Peyer's patch (tissue), 4 donors: ENCODE data around the gene TSPAN15. TPM values are rescaled to one million over a fixed set of nuclear protein-coding genes. Genes with fewer than 3 reads are reported as not detected.

Experiments
- DNase-seq, 3 donors: peaks; one replicate each; pipeline ENCODE4 v3.0.0-alpha.2; 2017 to 2019
- H3K27ac ChIP-seq, 4 donors: fragments of 200-600 bp; sonication (generic); one replicate each; pipeline ENCODE4 v1.5.1; 2016 to 2019
- H3K27me3 ChIP-seq, 2 donors: fragments of 200-600 bp; sonication (generic); one replicate each; pipeline ENCODE4 v1.5.1; 2019
- H3K36me3 ChIP-seq, 3 donors: fragments of 200-600 bp; sonication (generic); one replicate each; pipeline ENCODE4 v1.5.1; 2016 to 2019
- H3K4me1 ChIP-seq, 4 donors: fragments of 200-600 bp; sonication (generic); one replicate each; pipeline ENCODE4 v1.5.1; 2016 to 2019
- H3K4me3 ChIP-seq, 4 donors: fragments of 200-600 bp; sonication (generic); 1 replicate in 3 of 4; 2 replicates in 1 of 4; pipeline ENCODE4 v1.5.1; 2016 to 2019; ENCODE audit warnings: mild to moderate bottlenecking in 1 of 4
- H3K9me3 ChIP-seq, 4 donors: fragments of 200-600 bp; sonication (generic); one replicate each; pipeline ENCODE4 v1.5.1; 2016 to 2019; ENCODE audit warnings: mild to moderate bottlenecking in 1 of 4
- POLR2A ChIP-seq, 2 donors: fragments of 450-650 bp; IDR thresholded peaks; one replicate each; pipeline ENCODE4 v1.5.1; 2017; ENCODE audit warnings: antibody characterized with exemption in 2 of 2, mild to moderate bottlenecking in 2 of 2, moderate library complexity in 2 of 2
- total RNA-seq, 4 donors: library from RNA; depleted of rRNA; stranded (reverse); fragments of >200 nt; gene quantifications; one replicate each; pipeline ENCODE4 v1.1.0, GENCODE V29; 2016
- TF ChIP-seq, protein P1 (sequence below), 6 experiments: fragments of 450-650 bp in 4 of 6; fragments of 200-600 bp in 2 of 6; sonication (generic) in 1 of 6; IDR thresholded peaks; one replicate each; pipeline ENCODE4 v1.5.1; 2017 to 2019; ENCODE audit warnings: antibody characterized with exemption in 6 of 6, mild to moderate bottlenecking in 3 of 6, moderate library complexity in 1 of 6

Gene TSPAN15
- total RNA-seq, 4 donors from 2014 or later, result 32.2 to 110 (median 94.4) TPM

DNA sequence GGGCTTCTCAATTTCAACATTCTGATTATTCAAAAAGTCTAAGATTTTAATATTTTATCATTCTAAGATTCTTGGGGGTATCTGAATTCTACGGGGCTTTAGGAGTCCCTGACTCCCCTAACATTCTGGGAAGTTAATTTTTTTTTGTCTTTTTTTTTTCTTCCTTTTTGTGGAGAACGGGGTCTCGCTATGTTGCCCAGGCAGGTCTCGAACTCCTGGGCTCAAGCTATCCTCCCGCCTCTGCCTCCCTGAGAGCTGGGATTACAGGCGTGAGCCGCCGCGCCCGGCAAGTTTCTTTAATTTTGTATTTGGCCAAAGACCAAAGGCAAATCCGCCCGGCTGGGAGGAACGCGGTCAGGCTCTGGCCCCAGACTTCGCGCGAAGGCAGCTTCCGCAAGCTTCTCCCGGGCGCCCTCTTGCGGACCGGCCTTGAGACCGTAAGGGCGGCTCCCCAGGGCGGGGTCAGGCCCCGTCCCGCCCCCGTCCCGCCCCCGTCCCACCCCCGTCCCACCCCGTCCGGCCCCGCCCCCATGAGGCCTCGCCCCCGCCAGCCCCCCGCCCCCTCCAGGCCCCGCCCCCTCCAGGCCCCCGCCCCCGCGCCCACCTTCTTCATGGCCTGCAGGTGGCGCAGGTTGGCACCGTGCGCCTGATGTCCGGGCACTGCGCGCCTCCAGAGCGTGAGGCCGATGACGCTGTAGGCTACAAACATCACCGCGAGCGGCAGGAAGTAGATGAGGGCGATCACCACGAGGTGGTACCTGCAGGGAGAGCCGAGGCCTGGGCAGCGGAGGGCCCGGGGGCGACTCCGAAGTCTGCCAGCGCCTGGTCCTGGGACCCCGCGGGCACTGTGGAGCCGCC, 42.7 kb upstream of the TSPAN15 start:
- Histone ChIP-seq H3K27me3 (no peaks in the 10 kb centered on the region), H3K36me3 (no peaks in the 10 kb centered on the region), H3K4me3 (peak overlapping the region; percentile 23 to 39 (median 34)), H3K27ac (peak overlapping the region; percentile 82 to 87 (median 85)), H3K4me1 (peaks cover 0 to 22% (median 2%) of the 10 kb centered on the region in 4 donors), H3K9me3 (no peaks in the 10 kb centered on the region)
- TF ChIP-seq POLR2A (IDR thresholded peaks at IDR 0.05), result peak in 1 of 2 donors; percentile 17
- TF ChIP-seq, protein P1, sequence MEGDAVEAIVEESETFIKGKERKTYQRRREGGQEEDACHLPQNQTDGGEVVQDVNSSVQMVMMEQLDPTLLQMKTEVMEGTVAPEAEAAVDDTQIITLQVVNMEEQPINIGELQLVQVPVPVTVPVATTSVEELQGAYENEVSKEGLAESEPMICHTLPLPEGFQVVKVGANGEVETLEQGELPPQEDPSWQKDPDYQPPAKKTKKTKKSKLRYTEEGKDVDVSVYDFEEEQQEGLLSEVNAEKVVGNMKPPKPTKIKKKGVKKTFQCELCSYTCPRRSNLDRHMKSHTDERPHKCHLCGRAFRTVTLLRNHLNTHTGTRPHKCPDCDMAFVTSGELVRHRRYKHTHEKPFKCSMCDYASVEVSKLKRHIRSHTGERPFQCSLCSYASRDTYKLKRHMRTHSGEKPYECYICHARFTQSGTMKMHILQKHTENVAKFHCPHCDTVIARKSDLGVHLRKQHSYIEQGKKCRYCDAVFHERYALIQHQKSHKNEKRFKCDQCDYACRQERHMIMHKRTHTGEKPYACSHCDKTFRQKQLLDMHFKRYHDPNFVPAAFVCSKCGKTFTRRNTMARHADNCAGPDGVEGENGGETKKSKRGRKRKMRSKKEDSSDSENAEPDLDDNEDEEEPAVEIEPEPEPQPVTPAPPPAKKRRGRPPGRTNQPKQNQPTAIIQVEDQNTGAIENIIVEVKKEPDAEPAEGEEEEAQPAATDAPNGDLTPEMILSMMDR (IDR thresholded peaks at IDR 0.05), result peak; percentile 29 to 89 (median 62)
- DNase-seq, result peak; percentile 92 to 97 (median 95)

DNA sequence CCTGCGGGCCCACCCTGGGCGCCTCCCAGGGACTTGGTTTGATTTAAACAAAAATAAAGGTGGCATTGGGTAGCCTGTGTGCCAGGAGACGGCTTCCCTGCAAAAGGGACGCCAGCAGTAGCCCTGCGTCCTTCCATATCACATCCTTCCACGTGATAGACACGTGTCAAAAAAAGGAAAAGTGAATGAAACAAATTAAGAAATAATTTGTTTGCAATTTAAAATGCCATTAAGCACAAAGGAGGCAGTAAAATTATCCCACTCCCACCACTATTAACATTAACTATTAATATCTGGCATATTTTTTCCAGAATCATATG, 42.1 kb upstream of the TSPAN15 start:
- Histone ChIP-seq H3K27me3 (no peaks in the 10 kb centered on the region), H3K27ac (peak overlapping the region; percentile 82 to 87 (median 85)), H3K9me3 (no peaks in the 10 kb centered on the region), H3K4me1 (peaks cover 0 to 22% (median 2%) of the 10 kb centered on the region in 4 donors), H3K4me3 (peak overlapping the region; percentile 23 to 39 (median 34)), H3K36me3 (no peaks in the 10 kb centered on the region)
- TF ChIP-seq POLR2A (IDR thresholded peaks at IDR 0.05), result no peak
- TF ChIP-seq, protein P1 (IDR thresholded peaks at IDR 0.05), result no peak
- no peak for DNase-seq

DNA sequence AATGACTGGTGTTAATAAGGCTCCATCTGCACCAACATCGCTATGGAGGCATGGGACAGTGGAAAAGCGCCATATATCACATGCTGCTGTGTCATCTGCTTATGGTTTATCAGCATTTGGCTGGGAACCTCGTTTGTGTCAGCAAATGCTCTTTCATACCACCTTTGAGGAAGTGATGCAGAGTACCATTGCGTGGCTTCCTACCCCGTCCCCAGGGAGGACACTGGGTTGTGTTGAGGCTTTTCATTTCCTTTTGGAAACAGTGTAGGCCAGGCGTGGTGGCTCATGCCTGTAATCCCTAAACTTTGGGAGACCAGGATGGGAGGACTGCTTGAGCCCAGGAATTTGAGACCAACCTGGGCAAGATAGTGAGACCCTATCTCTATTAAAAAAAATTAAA, 41.3 kb upstream of the TSPAN15 start:
- Histone ChIP-seq H3K4me3 (no peak overlapping the region), H3K27me3 (no peaks in the 10 kb centered on the region), H3K27ac (peak overlapping the region in 3 of 4 donors; percentile 1 to 82 (median 31)), H3K9me3 (no peaks in the 10 kb centered on the region), H3K36me3 (no peaks in the 10 kb centered on the region), H3K4me1 (peaks cover 0 to 22% (median 2%) of the 10 kb centered on the region in 4 donors)
- TF ChIP-seq, protein P1 (IDR thresholded peaks at IDR 0.05), result no peak
- no peak for TF ChIP-seq POLR2A (IDR thresholded peaks at IDR 0.05)
- DNase-seq, result peak in 2 of 3 donors; percentile 70 to 78

DNA sequence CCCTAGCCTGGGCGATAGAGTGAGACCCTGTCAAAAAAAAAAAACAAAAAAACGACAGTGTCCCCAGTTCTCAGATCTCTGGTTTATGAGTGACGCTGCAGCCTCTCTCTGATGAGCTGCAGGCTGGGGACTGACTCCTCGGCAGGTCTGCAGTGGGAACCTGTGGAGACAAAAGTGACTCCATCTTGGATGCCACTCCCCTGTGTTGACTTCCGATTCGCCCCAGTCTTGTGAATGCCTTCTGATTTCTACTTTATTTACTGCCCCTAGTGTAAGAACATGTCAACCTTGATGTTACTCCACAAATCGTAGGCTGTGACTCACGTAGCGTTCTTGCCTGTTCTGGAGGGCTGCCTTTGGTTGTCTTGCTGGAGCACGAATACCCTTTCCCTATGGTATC, 40.8 kb upstream of the TSPAN15 start:
- TF ChIP-seq, protein P1 (IDR thresholded peaks at IDR 0.05), result no peak
- TF ChIP-seq POLR2A (IDR thresholded peaks at IDR 0.05), result no peak

DNA sequence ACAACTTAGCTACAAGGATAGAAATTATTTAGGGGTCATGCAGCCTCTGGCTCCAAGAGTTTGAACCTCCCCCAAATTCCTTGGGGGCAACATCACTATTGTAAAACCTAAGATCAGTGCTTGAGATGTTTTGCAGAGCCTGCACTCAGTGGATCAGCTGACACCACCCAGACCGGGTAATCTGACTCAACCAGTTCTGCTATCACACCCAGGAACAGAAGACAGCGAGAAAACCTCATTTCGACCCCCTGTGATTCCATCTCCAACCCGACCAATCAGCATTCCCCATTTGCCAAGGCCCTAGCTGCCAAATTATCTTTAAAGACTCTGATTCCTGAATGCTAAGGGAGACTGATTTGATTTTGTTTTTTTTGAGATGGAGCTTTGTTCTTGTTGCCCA, 39.8 kb upstream of the TSPAN15 start:
- TF ChIP-seq, protein P1 (IDR thresholded peaks at IDR 0.05), result no peak
- no peak for TF ChIP-seq POLR2A (IDR thresholded peaks at IDR 0.05)
- peaks cover 0 to 22% (median 2%) of the 10 kb centered on the region in 4 donors for H3K4me1 ChIP-seq
- peak overlapping the region in 1 of 4 donors; percentile 82 for H3K27ac ChIP-seq
- H3K4me3 ChIP-seq, result no peak overlapping the region
- no peaks in the 10 kb centered on the region for H3K36me3 ChIP-seq
- no peak for DNase-seq
- no peaks in the 10 kb centered on the region for H3K9me3 ChIP-seq
- no peaks in the 10 kb centered on the region for H3K27me3 ChIP-seq

More for the DNA sequence above, 40.8 kb upstream of the TSPAN15 start:
- no peak overlapping the region for H3K4me3 ChIP-seq
- peaks cover 0 to 22% (median 2%) of the 10 kb centered on the region in 4 donors for H3K4me1 ChIP-seq
- no peaks in the 10 kb centered on the region for H3K36me3 ChIP-seq
- no peaks in the 10 kb centered on the region for H3K27me3 ChIP-seq
- H3K9me3 ChIP-seq, result no peaks in the 10 kb centered on the region
- peak overlapping the region in 3 of 4 donors; percentile 1 to 82 (median 31) for H3K27ac ChIP-seq
- no peak for DNase-seq
